ENCODE results near the gene EOLA2.
"Not testable (repeated sequence)": the region's sequence is repeated elsewhere in the genome, so short reads cannot be mapped to it uniquely, and the experiment has no call there.

Gene EOLA2

GRCh38 chrX:149932150-149932549 is 6.1 kb downstream of the EOLA2 start:
- not testable (repeated sequence) for DNase-seq

DNA sequence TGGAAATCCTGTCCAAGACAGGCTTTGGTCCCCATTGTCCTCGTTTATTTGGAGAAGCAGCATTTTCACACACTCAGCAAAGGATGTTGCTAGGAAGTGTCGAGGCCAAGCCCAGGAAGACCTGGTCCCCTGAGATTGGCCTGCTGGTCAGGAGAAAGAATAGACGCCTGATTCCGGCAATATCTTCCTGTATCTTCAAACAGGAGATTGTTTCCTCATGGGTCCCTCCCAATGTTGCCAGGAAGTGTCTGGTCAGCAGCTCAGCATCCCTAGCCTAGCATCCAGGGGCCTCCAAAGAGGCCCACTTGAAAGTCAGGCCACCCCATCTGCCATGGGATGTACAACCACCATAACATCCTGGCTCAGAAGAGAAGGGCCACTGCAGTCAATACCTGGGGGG is 6.9 kb downstream of the EOLA2 start:
- not testable (repeated sequence) for DNase-seq

- not testable (repeated sequence) for DNase-seq
These were observed 8.9 kb downstream of the EOLA2 start, which contains the start of gene HSFX4 for GRCh38 chrX:149929400-149929799. HSFX4 (plus strand) TSS chrX:149929573; CDS start chrX:149929645, 72 bp downstream.

GRCh38 chrX:149928635-149929034 is 9.7 kb downstream of the EOLA2 start:
- not testable (repeated sequence) for DNase-seq

DNA sequence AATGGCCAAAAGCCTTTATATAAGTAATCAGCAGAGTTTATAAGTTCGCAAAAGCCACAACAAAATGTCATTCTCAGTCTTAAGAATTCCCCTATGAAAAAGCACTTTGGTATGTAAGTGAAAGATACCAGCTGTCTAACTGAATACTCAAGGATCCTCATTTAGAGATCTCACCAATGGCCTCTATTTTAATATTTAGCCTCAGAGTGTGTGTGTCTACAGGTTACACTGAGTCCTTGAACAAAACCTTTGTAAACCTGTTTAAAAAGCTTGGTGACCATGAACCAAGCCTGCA is 10.4 kb downstream of the EOLA2 start:
- DNase-seq, result not testable (repeated sequence)

DNA sequence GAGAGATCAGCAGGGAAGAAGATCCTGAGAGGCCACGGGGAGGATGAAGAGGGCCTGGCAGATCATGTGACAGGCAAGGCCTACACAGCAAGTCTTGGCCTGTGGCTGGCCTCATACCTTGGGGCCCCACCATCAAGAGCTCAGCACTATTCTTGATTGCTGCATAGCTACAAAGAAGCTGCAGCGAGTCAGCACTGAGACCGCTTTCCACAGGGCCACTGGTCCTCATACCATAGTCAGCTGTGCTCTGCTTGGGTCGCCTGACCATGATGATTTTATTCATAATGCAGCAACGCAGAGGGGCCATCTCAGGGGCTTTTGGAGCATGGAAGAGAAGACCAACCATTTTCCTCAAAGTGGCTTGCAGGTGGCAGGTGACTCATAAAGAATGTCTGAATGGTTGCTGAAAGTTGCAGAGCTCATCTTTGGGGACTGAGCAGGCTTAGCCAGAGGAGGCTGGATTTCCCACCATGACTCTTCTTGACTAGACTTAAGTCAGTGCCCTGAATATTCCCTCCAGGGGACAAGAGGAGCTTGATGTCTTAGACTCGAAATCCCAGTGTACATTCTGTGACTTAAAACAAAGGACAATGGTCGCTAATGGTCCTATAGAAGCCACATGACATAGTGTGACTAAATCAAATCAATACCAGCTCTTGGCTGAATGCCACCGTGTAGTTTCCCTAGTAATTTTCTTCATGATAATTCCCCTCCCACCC is 10.9 kb downstream of the EOLA2 start:
- not testable (repeated sequence) for DNase-seq

DNA sequence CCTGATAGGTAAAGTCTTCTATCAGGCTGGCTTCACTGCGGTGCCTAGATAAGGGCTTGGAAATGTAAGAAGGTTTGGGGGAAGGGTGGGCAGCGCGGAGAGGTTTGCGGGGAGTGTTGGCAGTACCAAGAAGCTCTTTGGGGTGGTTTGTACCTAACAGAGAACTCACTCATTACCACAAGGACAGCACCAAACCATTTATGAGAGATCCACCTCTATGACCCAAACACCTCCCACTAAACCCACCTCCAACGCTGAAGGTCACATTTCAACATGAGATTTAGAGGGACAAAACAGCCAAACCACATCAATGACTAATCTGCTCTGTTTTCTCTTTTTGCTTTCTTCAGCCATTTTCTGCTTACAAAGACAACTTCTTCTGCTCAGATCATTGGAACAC is 13.9 kb downstream of the EOLA2 start:
- not testable (repeated sequence) for DNase-seq

DNA sequence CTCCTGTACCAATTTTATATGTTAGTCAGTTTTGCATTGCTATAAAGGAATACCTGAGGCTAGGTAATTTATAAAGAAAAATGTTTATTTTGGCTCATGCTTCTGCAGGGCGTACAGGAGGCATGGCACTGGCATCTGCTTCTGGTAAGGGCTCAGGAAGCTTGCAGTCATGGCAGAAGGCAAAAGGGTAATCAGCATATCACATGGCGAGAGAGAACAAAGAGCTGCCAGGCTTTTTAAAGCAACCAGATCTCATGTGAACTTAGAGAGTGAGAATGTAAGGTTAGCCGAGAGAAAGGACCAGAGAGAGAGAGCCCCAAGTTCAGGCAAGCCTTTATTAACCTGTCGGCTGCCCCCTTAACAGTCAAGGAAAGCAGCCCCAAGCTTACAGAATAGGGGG is 14.5 kb downstream of the EOLA2 start:
- not testable (repeated sequence) for DNase-seq

DNA sequence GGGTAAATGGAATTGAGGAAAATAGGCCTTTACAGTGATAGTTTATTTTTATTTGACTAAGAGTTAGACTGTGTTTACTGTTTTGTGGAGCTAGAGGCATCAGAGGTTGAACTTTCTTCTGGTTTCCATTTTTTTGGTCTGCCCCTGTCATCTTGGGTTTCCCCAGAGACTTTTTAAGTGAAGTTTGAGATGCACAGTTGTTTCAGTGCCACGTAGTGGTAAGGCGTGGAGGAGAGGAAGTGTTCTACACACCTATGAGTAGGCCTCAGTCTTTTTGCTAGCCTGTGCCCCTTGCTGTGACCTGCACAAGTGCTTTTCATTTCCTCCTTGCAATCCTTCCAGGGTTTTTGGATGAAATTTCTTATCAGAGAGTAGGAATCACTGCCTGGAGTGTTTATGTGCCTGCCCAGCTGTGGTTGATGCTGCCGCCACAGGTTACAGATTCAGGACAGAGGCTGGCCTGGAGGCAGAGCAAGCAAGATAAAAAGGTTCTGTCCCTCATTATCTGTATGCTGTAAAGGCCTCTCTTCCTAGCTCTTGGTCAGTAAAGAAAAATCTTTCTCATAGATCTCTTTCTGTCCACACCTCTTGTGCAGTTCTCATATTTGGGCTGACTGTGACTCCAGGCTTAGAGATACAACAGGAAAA is 21.4 kb downstream of the EOLA2 start:
- no peak for DNase-seq

- DNase-seq, result no peak
These were observed 28.1 kb downstream of the EOLA2 start for GRCh38 chrX:149910178-149910695.

DNA sequence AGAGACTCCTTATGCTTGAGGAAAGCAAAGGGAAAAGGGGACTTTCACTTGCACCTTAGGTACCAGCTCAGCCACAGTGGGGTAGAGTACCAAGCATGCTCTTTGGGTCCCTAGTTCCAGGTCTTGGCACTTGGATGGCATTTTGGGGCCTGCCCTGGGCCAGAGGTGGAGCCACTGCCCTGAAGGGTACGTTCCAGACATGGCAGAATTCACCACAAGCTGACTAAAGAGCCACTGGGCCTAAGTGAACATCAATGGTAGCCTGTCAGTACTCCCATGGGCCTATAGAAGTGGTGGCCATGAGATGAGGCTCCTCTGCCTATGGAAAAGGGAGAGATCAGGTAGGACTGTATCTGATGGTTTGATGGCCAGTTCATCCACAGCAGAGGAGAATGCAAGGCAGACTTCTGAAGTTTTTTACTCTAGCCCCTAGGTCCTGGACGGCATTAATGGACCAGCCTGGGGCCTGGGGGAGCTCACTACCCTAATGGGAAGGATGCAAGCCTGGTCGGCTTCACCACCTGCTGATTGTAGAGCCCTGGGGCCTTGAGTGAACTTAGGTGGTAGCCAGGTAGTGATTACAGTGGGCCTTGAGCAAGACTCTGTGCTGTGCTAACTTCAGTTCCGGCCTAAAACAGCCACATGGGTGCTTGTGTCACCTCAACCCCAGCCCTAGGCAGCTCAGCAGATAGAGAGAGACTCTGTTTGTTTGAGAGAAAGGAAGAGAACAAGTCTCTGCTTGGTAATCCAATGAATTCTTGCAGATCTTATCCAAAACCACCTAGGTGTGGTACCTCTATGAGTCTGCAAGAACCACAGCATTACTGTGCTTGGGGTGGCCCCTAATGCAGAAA is 28.7 kb downstream of the EOLA2 start:
- DNase-seq, result no peak

DNA sequence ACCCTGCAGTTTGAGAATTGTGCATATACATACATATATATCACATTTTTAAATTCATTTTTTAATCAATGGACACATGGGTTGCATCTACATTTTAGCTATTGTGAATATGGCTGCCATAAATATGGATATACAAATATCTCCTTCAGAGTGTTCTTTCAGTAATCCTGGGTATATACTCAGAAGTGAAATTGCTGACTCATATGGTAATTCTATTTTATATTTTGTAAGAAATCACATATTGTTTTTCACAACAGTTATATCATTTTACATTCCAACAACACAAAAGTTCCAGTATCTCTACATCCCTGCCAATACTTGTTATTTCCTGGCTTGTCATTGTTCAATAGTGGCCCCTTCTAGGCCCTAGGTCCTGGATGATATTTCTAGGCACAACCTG is 29.6 kb downstream of the EOLA2 start:
- DNase-seq, result no peak

DNA sequence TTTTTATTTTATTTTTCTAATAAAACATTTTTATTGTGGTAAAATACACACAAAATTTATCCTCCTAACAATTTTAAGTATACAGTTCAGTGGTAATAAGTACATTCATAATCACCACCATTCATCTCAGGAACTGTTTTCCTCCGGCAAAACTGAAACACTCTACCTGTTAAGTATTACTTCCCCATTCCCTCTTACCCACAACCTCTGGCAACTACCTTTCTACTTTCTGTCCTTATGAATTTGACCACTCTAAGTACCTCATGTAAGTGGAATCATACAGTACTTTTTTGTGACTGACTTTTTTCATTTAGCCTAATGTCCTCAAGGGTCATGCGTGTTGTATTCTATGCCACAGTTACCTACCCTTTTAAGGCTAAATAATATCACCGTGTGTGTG is 30.0 kb downstream of the EOLA2 start:
- no peak for DNase-seq

- no peak for DNase-seq
These were observed 34.2 kb downstream of the EOLA2 start for GRCh38 chrX:149903889-149904748.

DNA sequence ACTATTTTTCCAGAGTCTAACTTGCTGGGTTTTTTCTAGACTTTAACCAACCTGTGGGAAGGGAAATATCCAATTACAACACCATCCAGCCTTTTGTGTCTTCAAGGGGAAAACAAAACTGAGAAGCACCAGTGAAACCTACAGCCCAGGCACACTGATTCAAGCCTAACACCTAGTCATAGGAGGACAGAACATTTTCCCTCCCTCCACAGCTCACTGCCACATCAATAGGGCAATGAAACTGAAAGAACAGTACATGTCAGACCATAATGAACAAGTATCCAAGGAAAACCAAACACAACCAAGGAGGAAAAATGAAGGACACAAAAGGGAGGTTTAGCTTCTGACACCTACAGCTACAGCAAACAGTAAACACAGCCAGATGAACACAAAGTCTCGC is 39.7 kb downstream of the EOLA2 start:
- no peak for DNase-seq

- DNase-seq, result not testable (repeated sequence)
These were observed 47.5 kb downstream of the EOLA2 start for GRCh38 chrX:149890828-149891227.

Data from activated CD4-positive, alpha-beta T cell treated with anti-CD3 and anti-CD28 coated beads, Interleukin-2, amount 50 U/mL, for 1 hour (primary cell).